ENCODE measurements around the gene CBX8. TPM values are rescaled to one million over a fixed set of nuclear protein-coding genes. Genes with fewer than 3 reads are reported as not detected.

Gene CBX8
- total and polyA plus RNA-seq, 2 of the 13 experiments (the other 11 are each of a cell fraction or from before 2014, with no cell fraction given): 0.34 to 12.6 TPM

DNA sequence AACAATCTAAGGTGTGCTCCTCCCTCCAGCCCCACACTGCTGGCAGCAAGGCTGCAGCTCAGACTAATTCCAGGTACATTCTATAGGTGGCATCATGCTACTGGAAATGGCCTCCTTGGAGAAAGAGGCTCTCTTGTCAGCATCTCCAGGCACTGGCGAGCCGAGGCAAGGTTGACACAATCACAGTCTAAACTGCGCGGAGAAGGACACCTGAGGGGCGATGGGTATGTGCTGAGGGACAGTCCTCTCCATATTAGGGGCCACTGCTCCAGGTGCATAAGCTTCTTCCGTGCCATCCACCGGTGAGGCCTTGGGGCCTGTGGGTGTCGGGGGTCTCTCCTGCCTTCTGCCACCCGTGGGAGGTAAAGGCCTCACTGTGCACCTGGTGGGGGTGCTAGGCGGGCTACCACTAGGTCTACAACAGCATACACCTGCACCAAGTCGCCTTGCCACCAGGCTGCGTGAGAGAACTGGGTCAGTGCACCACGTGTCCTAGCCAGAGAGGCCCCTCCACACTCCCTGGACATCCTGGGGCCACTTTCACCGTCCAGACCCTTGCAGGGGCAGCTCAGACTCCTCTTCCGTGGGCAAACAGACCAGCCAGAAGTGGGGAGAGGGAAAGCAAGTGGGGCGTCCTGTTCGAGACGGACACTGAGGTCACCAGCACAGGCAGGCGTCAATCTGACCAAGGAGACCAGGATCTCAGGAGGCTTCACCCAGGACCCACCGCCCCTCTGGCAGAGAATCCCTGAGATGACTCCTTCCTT lies 12.1 kb upstream of the CBX8 start (continued):
- TF ChIP-seq, protein P1, sequence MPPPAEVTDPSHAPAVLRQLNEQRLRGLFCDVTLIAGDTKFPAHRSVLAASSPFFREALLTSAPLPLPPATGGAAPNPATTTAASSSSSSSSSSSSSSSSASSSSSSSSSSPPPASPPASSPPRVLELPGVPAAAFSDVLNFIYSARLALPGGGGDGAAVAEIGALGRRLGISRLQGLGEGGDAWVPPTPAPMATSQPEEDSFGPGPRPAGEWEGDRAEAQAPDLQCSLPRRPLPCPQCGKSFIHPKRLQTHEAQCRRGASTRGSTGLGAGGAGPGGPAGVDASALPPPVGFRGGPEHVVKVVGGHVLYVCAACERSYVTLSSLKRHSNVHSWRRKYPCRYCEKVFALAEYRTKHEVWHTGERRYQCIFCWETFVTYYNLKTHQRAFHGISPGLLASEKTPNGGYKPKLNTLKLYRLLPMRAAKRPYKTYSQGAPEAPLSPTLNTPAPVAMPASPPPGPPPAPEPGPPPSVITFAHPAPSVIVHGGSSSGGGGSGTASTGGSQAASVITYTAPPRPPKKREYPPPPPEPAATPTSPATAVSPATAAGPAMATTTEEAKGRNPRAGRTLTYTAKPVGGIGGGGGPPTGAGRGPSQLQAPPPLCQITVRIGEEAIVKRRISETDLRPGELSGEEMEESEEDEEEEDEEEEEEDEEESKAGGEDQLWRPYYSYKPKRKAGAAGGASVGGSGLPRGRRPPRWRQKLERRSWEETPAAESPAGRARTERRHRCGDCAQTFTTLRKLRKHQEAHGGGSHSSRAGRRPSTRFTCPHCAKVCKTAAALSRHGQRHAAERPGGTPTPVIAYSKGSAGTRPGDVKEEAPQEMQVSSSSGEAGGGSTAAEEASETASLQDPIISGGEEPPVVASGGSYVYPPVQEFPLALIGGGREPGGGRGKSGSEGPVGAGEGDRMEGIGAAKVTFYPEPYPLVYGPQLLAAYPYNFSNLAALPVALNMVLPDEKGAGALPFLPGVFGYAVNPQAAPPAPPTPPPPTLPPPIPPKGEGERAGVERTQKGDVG (CRISPR knock-in tag; IDR thresholded peaks at IDR 0.05; ENCODE audit: borderline replicate concordance): no peak
- TF ChIP-seq POLR2A (IDR thresholded peaks at IDR 0.05; ENCODE audit: insufficient read depth in 1 of 2, low read depth in 2 of 2, low read length in 2 of 2): no peak
- TF ChIP-seq, protein P2, sequence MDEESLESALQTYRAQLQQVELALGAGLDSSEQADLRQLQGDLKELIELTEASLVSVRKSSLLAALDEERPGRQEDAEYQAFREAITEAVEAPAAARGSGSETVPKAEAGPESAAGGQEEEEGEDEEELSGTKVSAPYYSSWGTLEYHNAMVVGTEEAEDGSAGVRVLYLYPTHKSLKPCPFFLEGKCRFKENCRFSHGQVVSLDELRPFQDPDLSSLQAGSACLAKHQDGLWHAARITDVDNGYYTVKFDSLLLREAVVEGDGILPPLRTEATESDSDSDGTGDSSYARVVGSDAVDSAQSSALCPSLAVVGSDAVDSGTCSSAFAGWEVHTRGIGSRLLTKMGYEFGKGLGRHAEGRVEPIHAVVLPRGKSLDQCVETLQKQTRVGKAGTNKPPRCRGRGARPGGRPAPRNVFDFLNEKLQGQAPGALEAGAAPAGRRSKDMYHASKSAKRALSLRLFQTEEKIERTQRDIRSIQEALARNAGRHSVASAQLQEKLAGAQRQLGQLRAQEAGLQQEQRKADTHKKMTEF (CRISPR knock-in tag; IDR thresholded peaks at IDR 0.05): peak; percentile 38; the same call in 1 of the 2 replicates
- TF ChIP-seq HOXA5 (CRISPR knock-in tag; IDR thresholded peaks at IDR 0.05): no peak
- TF ChIP-seq FOXA1 (IDR thresholded peaks at IDR 0.05): no peak
- TF ChIP-seq FOXA1 (CRISPR knock-in tag; IDR thresholded peaks at IDR 0.05): no peak
- no peak for TF ChIP-seq EED (CRISPR knock-in tag; IDR thresholded peaks at IDR 0.05)
- TF ChIP-seq TEAD2 (CRISPR knock-in tag; IDR thresholded peaks at IDR 0.05): no peak
- TF ChIP-seq HNRNPH1 (optimal IDR thresholded peaks at IDR 0.05; ENCODE audit: low read depth, low read length): no peak
- TF ChIP-seq MXI1 (IDR thresholded peaks at IDR 0.05; ENCODE audit: borderline replicate concordance, low read depth, low read length): peak; percentile 11; the same call in 1 of the 3 replicates
- peak; percentile 82; the same call in 1 of the 2 replicates for TF ChIP-seq IRF9 (CRISPR knock-in tag; IDR thresholded peaks at IDR 0.05; ENCODE audit: borderline replicate concordance)
- no peak for TF ChIP-seq PCBP2 (optimal IDR thresholded peaks at IDR 0.05; ENCODE audit: low read depth, low read length, poor library complexity, severe bottlenecking)
- no peak for TF ChIP-seq ZNF619 (CRISPR knock-in tag; IDR thresholded peaks at IDR 0.05)
- 0 out of 2 replicates have a peak, but pooled peaks have one; percentile 8 for TF ChIP-seq CBX2 (IDR thresholded peaks at IDR 0.05; ENCODE audit: low read depth, low read length)
- peak; percentile 46; the same call in 1 of the 2 replicates for TF ChIP-seq CBX2 (CRISPR knock-in tag; IDR thresholded peaks at IDR 0.05; ENCODE audit: low read depth)
- TF ChIP-seq, protein P3, sequence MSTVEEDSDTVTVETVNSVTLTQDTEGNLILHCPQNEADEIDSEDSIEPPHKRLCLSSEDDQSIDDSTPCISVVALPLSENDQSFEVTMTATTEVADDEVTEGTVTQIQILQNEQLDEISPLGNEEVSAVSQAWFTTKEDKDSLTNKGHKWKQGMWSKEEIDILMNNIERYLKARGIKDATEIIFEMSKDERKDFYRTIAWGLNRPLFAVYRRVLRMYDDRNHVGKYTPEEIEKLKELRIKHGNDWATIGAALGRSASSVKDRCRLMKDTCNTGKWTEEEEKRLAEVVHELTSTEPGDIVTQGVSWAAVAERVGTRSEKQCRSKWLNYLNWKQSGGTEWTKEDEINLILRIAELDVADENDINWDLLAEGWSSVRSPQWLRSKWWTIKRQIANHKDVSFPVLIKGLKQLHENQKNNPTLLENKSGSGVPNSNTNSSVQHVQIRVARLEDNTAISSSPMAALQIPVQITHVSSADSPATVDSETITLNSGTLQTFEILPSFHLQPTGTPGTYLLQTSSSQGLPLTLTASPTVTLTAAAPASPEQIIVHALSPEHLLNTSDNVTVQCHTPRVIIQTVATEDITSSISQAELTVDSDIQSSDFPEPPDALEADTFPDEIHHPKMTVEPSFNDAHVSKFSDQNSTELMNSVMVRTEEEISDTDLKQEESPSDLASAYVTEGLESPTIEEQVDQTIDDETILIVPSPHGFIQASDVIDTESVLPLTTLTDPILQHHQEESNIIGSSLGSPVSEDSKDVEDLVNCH (CRISPR knock-in tag; IDR thresholded peaks at IDR 0.05): 0 out of 2 replicates have a peak, but pooled peaks have one; percentile 43
- TF ChIP-seq ZNF446 (CRISPR knock-in tag; IDR thresholded peaks at IDR 0.05): no peak
- TF ChIP-seq NR2F6 (IDR thresholded peaks at IDR 0.05): no peak
- TF ChIP-seq NR2F6 (CRISPR knock-in tag; IDR thresholded peaks at IDR 0.05): peak; percentile 19; the same call in 1 of the 2 replicates
- TF ChIP-seq NCOA2 (CRISPR knock-in tag; IDR thresholded peaks at IDR 0.05): 0 out of 2 replicates have a peak, but pooled peaks have one; percentile 14
- peak; percentile 38; the same call in 1 of the 2 replicates for TF ChIP-seq SOX5 (CRISPR knock-in tag; IDR thresholded peaks at IDR 0.05; ENCODE audit: borderline replicate concordance)
- no peak for TF ChIP-seq ZNF256 (CRISPR knock-in tag; conservative IDR thresholded peaks at IDR 0.05)
- TF ChIP-seq CEBPG (CRISPR knock-in tag; IDR thresholded peaks at IDR 0.05): peak; percentile 49
- no peak for TF ChIP-seq TCF7L2 (IDR thresholded peaks at IDR 0.05; ENCODE audit: low read depth, low read length)
- no peak for TF ChIP-seq KLF6 (CRISPR knock-in tag; IDR thresholded peaks at IDR 0.05)

All from HepG2 (cell line).